Gastroesophageal sphincter (tissue), 4 donors: ENCODE results near the gene HMGN2. TPM values are rescaled to one million over a fixed set of nuclear protein-coding genes. Genes with fewer than 3 reads are reported as not detected.

Experiments
- ATAC-seq: fragments of 150-250 bp; one replicate; pipeline ENCODE4 v1.9.1; 2016; ENCODE audit warnings: mild to moderate bottlenecking, moderate library complexity
- H3K27ac ChIP-seq, 4 donors: fragments of 200-600 bp; sonication (generic) in 3 of 4; 1 replicate in 3 of 4; 2 replicates in 1 of 4; pipeline ENCODE4 v1.5.1; 2016 to 2019
- H3K27me3 ChIP-seq: fragments of 200-600 bp; sonication (generic); one replicate; pipeline ENCODE4 v1.5.1; 2019
- H3K36me3 ChIP-seq, 2 donors: fragments of 200-600 bp; sonication (generic); one replicate each; pipeline ENCODE4 v1.5.1; 2019; ENCODE audit warnings: control low read depth in 1 of 2
- H3K4me1 ChIP-seq, 3 donors: fragments of 200-600 bp; sonication (generic); 1 replicate in 2 of 3; 2 replicates in 1 of 3; pipeline ENCODE4 v1.5.1; 2016 to 2019; ENCODE audit warnings: control low read depth in 2 of 3
- H3K4me3 ChIP-seq, 2 donors: fragments of 200-600 bp; sonication (generic); one replicate each; pipeline ENCODE4 v1.5.1; 2019; ENCODE audit warnings: mild to moderate bottlenecking in 1 of 2, moderate library complexity in 1 of 2
- H3K9me3 ChIP-seq, 3 donors: fragments of 200-600 bp; sonication (generic); one replicate each; pipeline ENCODE4 v1.5.1; 2017 to 2019; ENCODE audit warnings: control low read depth in 2 of 3
- CTCF ChIP-seq, 4 experiments: fragments of 200-600 bp in 2 of 4; fragments of 450-650 bp in 2 of 4; sonication (generic) in 1 of 4; IDR thresholded peaks; one replicate each; pipeline ENCODE4 v1.5.1; 2017 to 2019; ENCODE audit warnings: antibody characterized with exemption in 4 of 4, mild to moderate bottlenecking in 2 of 4, moderate library complexity in 2 of 4
- EP300 ChIP-seq: sonication (generic); formaldehyde crosslinking; IDR thresholded peaks from one replicate; pipeline ENCODE4 v1.6.1; 2017; ENCODE audit warnings: antibody characterized with exemption, mild to moderate bottlenecking
- POLR2A ChIP-seq, 2 donors: fragments of 450-650 bp; IDR thresholded peaks; one replicate each; pipeline ENCODE4 v1.6.1; 2017; ENCODE audit warnings: antibody characterized with exemption in 2 of 2, mild to moderate bottlenecking in 2 of 2, moderate library complexity in 1 of 2
- POLR2AphosphoS5 ChIP-seq: sonication (generic); formaldehyde crosslinking; IDR thresholded peaks from one replicate; pipeline ENCODE4 v1.6.1; 2017; ENCODE audit warnings: antibody characterized with exemption
- WGBS, 2 donors: methylation state at CpG; one replicate each; pipeline ENCODE4 v1.1.5; 2018; ENCODE audit warnings: low coverage in 1 of 2; 5-methylcytosine and 5-hydroxymethylcytosine counted together
- total RNA-seq, 4 donors: library from RNA; depleted of rRNA; stranded (reverse); fragments of >200 nt; gene quantifications; one replicate each; pipeline ENCODE4 v1.1.0, GENCODE V29; 2016

HMGN2 gene
- total RNA-seq, 4 donors from 2014 or later: 128 to 288 (median 252) TPM

- Histone ChIP-seq H3K27ac (peak overlapping the region in 3 of 4 donors; percentile 99 to 100 (median 100)), H3K9me3 (no peaks in the 10 kb centered on the region), H3K4me1 (peaks cover 0 to 37% (median 15%) of the 10 kb centered on the region in 3 donors), H3K36me3 (peaks cover 0 to 54% of the 10 kb centered on the region in 2 donors), H3K27me3 (no peaks in the 10 kb centered on the region), H3K4me3 (peak overlapping the region; percentile 70 to 100)
- WGBS, 2 donors: 0% methylated on average over 7 to 12 of the region's 52 CpGs
- peak; percentile 50 for ATAC-seq
- no peak for TF ChIP-seq POLR2AphosphoS5
- TF ChIP-seq CTCF (IDR thresholded peaks at IDR 0.05): peak in 1 of 4 experiments; percentile 5
These were observed 531 bp upstream of the HMGN2 start for GRCh38 chr1:26471498-26472319.

- H3K27me3 ChIP-seq: no peaks in the 10 kb centered on the region
- peak overlapping the region; percentile 89 to 100 (median 100) for H3K27ac ChIP-seq
- 3 to 8% methylated on average over 27 to 32 of the region's 71 CpGs for WGBS, 2 donors
- H3K4me3 ChIP-seq: peak overlapping the region; percentile 70 to 100
- H3K9me3 ChIP-seq: no peaks in the 10 kb centered on the region
- peaks cover 0 to 37% (median 15%) of the 10 kb centered on the region in 3 donors for H3K4me1 ChIP-seq
- peaks cover 0 to 54% of the 10 kb centered on the region in 2 donors for H3K36me3 ChIP-seq
- ATAC-seq: peak; percentile 93
- TF ChIP-seq EP300: no peak
- TF ChIP-seq CTCF (IDR thresholded peaks at IDR 0.05): peak in 1 of 4 experiments; percentile 16
- peak in 1 of 2 donors; percentile 30 for TF ChIP-seq POLR2A (IDR thresholded peaks at IDR 0.05)
- peak; percentile 65 for TF ChIP-seq POLR2AphosphoS5
These were observed 933 bp downstream of the HMGN2 start for GRCh38 chr1:26472901-26473845.

GRCh38 chr1:26474818-26475217 lies 2.6 kb downstream of the HMGN2 start:
- Histone ChIP-seq H3K36me3 (peaks cover 0 to 54% of the 10 kb centered on the region in 2 donors), H3K9me3 (no peaks in the 10 kb centered on the region), H3K27ac (no peak overlapping the region), H3K4me1 (peaks cover 0 to 37% (median 15%) of the 10 kb centered on the region in 3 donors), H3K4me3 (no peak overlapping the region), H3K27me3 (no peaks in the 10 kb centered on the region)
- no peak for ATAC-seq
- TF ChIP-seq EP300 (no peak), POLR2AphosphoS5 (no peak), CTCF (IDR thresholded peaks at IDR 0.05) (no peak), POLR2A (IDR thresholded peaks at IDR 0.05) (no peak)
- WGBS, 2 donors: 87 to 89% methylated on average over 1 of the region's 1 CpG

- no peak overlapping the region for H3K4me3 ChIP-seq
- peaks cover 0 to 59% of the 10 kb centered on the region in 2 donors for H3K36me3 ChIP-seq
- H3K27me3 ChIP-seq: no peaks in the 10 kb centered on the region
- TF ChIP-seq POLR2A (IDR thresholded peaks at IDR 0.05) (no peak), CTCF (IDR thresholded peaks at IDR 0.05) (no peak), EP300 (no peak), POLR2AphosphoS5 (no peak)
- WGBS, 2 donors: 25 to 68% methylated on average over 1 to 3 of the region's 3 CpGs
- H3K4me1 ChIP-seq: peaks cover 0 to 29% (median 15%) of the 10 kb centered on the region in 3 donors
- no peak overlapping the region for H3K27ac ChIP-seq
- no peaks in the 10 kb centered on the region for H3K9me3 ChIP-seq
- no peak for ATAC-seq
These were observed 3.7 kb downstream of the HMGN2 start for GRCh38 chr1:26475989-26476388.
